Heart right ventricle (tissue), 16 donors: ENCODE results near the gene IMMP2L. TPM values are rescaled to one million over a fixed set of nuclear protein-coding genes. Genes with fewer than 3 reads are reported as not detected.

ENCODE experiments used
- ATAC-seq, 8 donors: fragments of 200-7000 bp; cut with Tn5 transposase; one replicate each; pipeline ENCODE4 v1.9.1; 2020; ENCODE audit warnings: mild to moderate bottlenecking in 8 of 8, moderate library complexity in 8 of 8, moderate number of reproducible peaks in 1 of 8
- DNase-seq, 2 donors: peaks; one replicate each; pipeline ENCODE4 v3.0.0-alpha.2; 2020
- H3K27ac ChIP-seq, 10 donors: fragments of 200-600 bp; sonication (generic) in 2 of 10; one replicate each; pipeline versions ENCODE4 v1.5.0 to v1.8.0; 2020 to 2022; ENCODE audit warnings: mild to moderate bottlenecking in 3 of 10
- H3K27me3 ChIP-seq, 7 donors: fragments of 200-600 bp; one replicate each; pipeline ENCODE4 v1.8.0; 2021 to 2022; ENCODE audit warnings: mild to moderate bottlenecking in 2 of 7
- H3K36me3 ChIP-seq, 9 donors: fragments of 200-600 bp; sonication (generic) in 1 of 9; one replicate each; pipeline versions ENCODE4 v1.5.0 to v1.8.0; 2020 to 2022; ENCODE audit warnings: mild to moderate bottlenecking in 2 of 9
- H3K4me1 ChIP-seq, 9 donors: fragments of 200-600 bp; sonication (generic) in 1 of 9; one replicate each; pipeline versions ENCODE4 v1.5.0 to v1.8.0; 2020 to 2022; ENCODE audit warnings: mild to moderate bottlenecking in 4 of 9
- H3K4me3 ChIP-seq, 10 donors: fragments of 200-600 bp; sonication (generic) in 2 of 10; one replicate each; pipeline versions ENCODE4 v1.5.0 to v1.8.0; 2020 to 2022; ENCODE audit warnings: mild to moderate bottlenecking in 7 of 10, moderate library complexity in 2 of 10
- H3K9me3 ChIP-seq, 11 donors: fragments of 200-600 bp in 10 of 11; sonication (generic) in 2 of 11; one replicate each; pipeline versions ENCODE4 v1.5.0 to v1.8.0; 2013 to 2022; ENCODE audit warnings: mild to moderate bottlenecking in 2 of 11, control low read depth in 1 of 11, moderate library complexity in 1 of 11
- WGBS, 2 donors: extraction: QIAGEN DNeasy Blood & Tissue Kit; methylation state at CpG; one replicate each; pipeline ENCODE4 v1.1.7; 2013; ENCODE audit warnings: inconsistent platforms in 1 of 2; 5-methylcytosine and 5-hydroxymethylcytosine counted together
- intact Hi-C, 10 donors: fragments of 100-400 bp; cut with DNase I; formaldehyde crosslinking; loops; one replicate each; pipeline versions ENCODE4 v1.11.1 to v1.14.2; 2022
- polyA plus RNA-seq, 2 donors: library from polyadenylated mRNA; stranded (reverse); fragments of 200-250 nt; gene quantifications; one replicate each; pipeline ENCODE4 v1.2.3, GENCODE V29; 2013
- total RNA-seq, 10 donors: library from RNA; stranded (reverse); fragmentation: NEBNext Ultra II Directional in 3 of 10; extraction: Animal tissue kit (Norgen Biotek cat#: 25700) in 3 of 10; gene quantifications; one replicate each; pipeline versions ENCODE4 v1.2.1 to v1.2.4, GENCODE V29; 2021 to 2023
- TF ChIP-seq, protein P1 (sequence below), 9 donors: fragments of 200-600 bp; sonication (generic) in 2 of 9; IDR thresholded peaks; one replicate each; pipeline versions ENCODE4 v1.5.0 to v1.8.0; 2021 to 2022; ENCODE audit warnings: antibody characterized with exemption in 9 of 9, mild to moderate bottlenecking in 5 of 9, moderate library complexity in 1 of 9
- donor health status: Arrhythmogenic right ventricular cardiomyopathy.
- donor health status: ischemic (EF 13 %, LVEDD 7.1; RV severe dilation, severe dysfunction).
- donor health status: healthy with polysubstance abuse.
- donor health status: DM: no; HTN: yes; CAD: no.
- donor health status: DM: no; HTN: no; CAD: no.
- donor health status: ischemic (EF 25% LVEDD 6.9; RV normal size, moderate dysfunction).
- donor health status: ischemic (EF 25% LVEDD 5.7; RV mildly dilated, moderate dysfunction).
- donor health status: healthy.
- donor health status: DM: yes; HTN: yes; CAD: no.
- donor health status: Ischemic cardiomyopathy.
- donor health status: ischemic (EF 35%, LVEDD 5.7; RV mildly dilated, moderate dysfunction).
- donor health status: nonischemic (EF 11% LVEDD 7.7; RV severe dilation, severe dysfunction).
- donor health status: DM: yes; HTN: yes; CAD: no.
- donor health status: PGD.
- donor health status: ischemic (EF 29% LVEDD 5.4; RV normal size, mild dysfunction).
- donor health status: nonischemic (EF 23%, LVEDD 6.1; RV moderate dilation, normal function).

IMMP2L gene
- total and polyA plus RNA-seq, 12 donors: 4.3 to 20.8 (median 17.3) TPM

GRCh38 chr7:111173990-111174389 is 388.3 kb downstream of the IMMP2L start:
- no peak for ATAC-seq
- Histone ChIP-seq H3K4me3 (no peak overlapping the region), H3K4me1 (peaks cover 0 to under 1% (median 0%) of the 10 kb centered on the region in 9 donors), H3K9me3 (peaks cover 0 to 6% (median 0%) of the 10 kb centered on the region in 11 donors), H3K27ac (no peak overlapping the region), H3K36me3 (no peaks in the 10 kb centered on the region), H3K27me3 (no peaks in the 10 kb centered on the region)
- intact Hi-C loops: no loop called here
- TF ChIP-seq, protein P1, sequence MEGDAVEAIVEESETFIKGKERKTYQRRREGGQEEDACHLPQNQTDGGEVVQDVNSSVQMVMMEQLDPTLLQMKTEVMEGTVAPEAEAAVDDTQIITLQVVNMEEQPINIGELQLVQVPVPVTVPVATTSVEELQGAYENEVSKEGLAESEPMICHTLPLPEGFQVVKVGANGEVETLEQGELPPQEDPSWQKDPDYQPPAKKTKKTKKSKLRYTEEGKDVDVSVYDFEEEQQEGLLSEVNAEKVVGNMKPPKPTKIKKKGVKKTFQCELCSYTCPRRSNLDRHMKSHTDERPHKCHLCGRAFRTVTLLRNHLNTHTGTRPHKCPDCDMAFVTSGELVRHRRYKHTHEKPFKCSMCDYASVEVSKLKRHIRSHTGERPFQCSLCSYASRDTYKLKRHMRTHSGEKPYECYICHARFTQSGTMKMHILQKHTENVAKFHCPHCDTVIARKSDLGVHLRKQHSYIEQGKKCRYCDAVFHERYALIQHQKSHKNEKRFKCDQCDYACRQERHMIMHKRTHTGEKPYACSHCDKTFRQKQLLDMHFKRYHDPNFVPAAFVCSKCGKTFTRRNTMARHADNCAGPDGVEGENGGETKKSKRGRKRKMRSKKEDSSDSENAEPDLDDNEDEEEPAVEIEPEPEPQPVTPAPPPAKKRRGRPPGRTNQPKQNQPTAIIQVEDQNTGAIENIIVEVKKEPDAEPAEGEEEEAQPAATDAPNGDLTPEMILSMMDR (IDR thresholded peaks at IDR 0.05): no peak
- 88 to 96% methylated on average over 2 of the region's 2 CpGs for WGBS, 2 donors
- no peak for DNase-seq

DNA sequence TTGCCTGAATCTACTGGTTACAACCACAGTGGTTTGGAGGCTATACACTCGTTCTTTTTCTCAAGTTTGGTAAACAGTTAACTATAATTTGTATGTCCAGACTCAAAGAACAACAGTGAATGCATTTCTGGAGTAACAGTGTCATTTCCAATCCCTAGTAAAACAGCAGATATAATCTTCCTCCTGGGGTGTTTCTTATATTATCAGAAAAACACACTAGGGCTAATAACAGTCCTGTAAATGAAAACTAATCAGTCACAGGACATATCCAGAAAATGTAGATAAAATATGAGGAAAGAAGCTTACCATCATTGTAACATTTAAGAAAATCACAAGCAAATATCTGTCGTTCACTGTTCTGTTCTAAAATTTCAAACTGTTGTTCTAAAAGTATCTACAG is 388.8 kb downstream of the IMMP2L start:
- peaks cover 0 to 5% (median 0%) of the 10 kb centered on the region in 9 donors for H3K4me1 ChIP-seq
- intact Hi-C loops: no loop called here
- H3K4me3 ChIP-seq: no peak overlapping the region
- no peaks in the 10 kb centered on the region for H3K27me3 ChIP-seq
- H3K36me3 ChIP-seq: no peaks in the 10 kb centered on the region
- TF ChIP-seq, protein P1 (IDR thresholded peaks at IDR 0.05): no peak
- ATAC-seq: no peak
- DNase-seq: no peak
- peaks cover 0 to 2% (median 0%) of the 10 kb centered on the region in 11 donors for H3K9me3 ChIP-seq
- no peak overlapping the region for H3K27ac ChIP-seq
- WGBS, 2 donors: 90 to 91% methylated on average over 2 of the region's 2 CpGs

GRCh38 chr7:111172564-111173257 is 389.6 kb downstream of the IMMP2L start:
- TF ChIP-seq, protein P1 (IDR thresholded peaks at IDR 0.05): no peak
- intact Hi-C loops: no loop called here
- no peaks in the 10 kb centered on the region for H3K36me3 ChIP-seq
- no peak overlapping the region for H3K27ac ChIP-seq
- no peaks in the 10 kb centered on the region for H3K9me3 ChIP-seq
- no peak overlapping the region for H3K4me3 ChIP-seq
- 69 to 77% methylated on average over 2 of the region's 2 CpGs for WGBS, 2 donors
- ATAC-seq: no peak
- peaks cover 0 to 9% (median 0%) of the 10 kb centered on the region in 9 donors for H3K4me1 ChIP-seq
- no peaks in the 10 kb centered on the region for H3K27me3 ChIP-seq
- DNase-seq: no peak

GRCh38 chr7:111168182-111168581 is 394.1 kb downstream of the IMMP2L start:
- no peaks in the 10 kb centered on the region for H3K9me3 ChIP-seq
- no peaks in the 10 kb centered on the region for H3K36me3 ChIP-seq
- TF ChIP-seq, protein P1 (IDR thresholded peaks at IDR 0.05): no peak
- no peak overlapping the region for H3K4me3 ChIP-seq
- DNase-seq: no peak
- H3K27me3 ChIP-seq: no peaks in the 10 kb centered on the region
- intact Hi-C loops: no loop called here
- peaks cover 0 to 9% (median 0%) of the 10 kb centered on the region in 9 donors for H3K4me1 ChIP-seq
- ATAC-seq: no peak
- no peak overlapping the region for H3K27ac ChIP-seq
- WGBS, 2 donors: 31 to 34% methylated on average over 2 of the region's 2 CpGs
